Hepatocyte (in vitro differentiated cells): ENCODE results near the gene COPS3.

Experiments
- EZH2 ChIP-seq: fragments of 200-600 bp; sonication (generic); IDR thresholded peaks from 2 replicates; pipeline ENCODE4 v1.6.1; 2016; ENCODE audit warnings: antibody characterized with exemption, mild to moderate bottlenecking, borderline replicate concordance
- TF ChIP-seq, protein P1 (sequence below): fragments of 200-600 bp; sonication (generic); IDR thresholded peaks from 2 replicates; pipeline ENCODE4 v1.5.1; 2016; ENCODE audit warnings: antibody characterized with exemption, mild to moderate bottlenecking; ENCODE audit not compliant: poor library complexity

DNA sequence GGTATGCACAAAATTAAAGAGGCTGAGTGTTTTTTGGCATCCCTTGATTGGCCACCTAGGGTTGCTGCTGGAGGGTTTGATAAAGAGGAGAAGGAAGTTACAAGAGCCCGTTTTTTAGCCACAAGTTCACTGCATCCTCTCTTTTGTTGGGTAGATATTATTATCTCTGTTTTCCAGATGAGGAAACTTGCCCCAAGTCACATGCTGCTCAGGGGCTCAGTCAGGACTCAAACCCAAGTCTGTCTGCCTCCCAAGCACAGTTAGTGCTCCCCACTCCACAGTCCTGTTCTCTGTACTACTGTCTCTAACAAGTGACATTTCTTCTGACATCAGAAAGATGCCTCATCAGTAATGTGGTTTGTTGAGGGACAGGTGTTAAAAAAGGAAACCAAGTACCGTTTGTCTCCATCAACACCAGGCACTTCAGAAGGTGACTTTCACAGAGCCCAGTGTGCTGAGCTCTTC is 23.5 kb upstream of the COPS3 start:
- TF ChIP-seq, protein P1, sequence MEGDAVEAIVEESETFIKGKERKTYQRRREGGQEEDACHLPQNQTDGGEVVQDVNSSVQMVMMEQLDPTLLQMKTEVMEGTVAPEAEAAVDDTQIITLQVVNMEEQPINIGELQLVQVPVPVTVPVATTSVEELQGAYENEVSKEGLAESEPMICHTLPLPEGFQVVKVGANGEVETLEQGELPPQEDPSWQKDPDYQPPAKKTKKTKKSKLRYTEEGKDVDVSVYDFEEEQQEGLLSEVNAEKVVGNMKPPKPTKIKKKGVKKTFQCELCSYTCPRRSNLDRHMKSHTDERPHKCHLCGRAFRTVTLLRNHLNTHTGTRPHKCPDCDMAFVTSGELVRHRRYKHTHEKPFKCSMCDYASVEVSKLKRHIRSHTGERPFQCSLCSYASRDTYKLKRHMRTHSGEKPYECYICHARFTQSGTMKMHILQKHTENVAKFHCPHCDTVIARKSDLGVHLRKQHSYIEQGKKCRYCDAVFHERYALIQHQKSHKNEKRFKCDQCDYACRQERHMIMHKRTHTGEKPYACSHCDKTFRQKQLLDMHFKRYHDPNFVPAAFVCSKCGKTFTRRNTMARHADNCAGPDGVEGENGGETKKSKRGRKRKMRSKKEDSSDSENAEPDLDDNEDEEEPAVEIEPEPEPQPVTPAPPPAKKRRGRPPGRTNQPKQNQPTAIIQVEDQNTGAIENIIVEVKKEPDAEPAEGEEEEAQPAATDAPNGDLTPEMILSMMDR, result no peak
- TF ChIP-seq EZH2, result no peak
